Measurements from ENCODE around the gene CABP1. TPM values are rescaled to one million over a fixed set of nuclear protein-coding genes. Genes with fewer than 3 reads are reported as not detected.

The CABP1 gene
- total RNA-seq, 4 donors from 2014 or later = 0.52 to 1.6 (median 0.62) TPM; not detected in 1

- ATAC-seq (peak; percentile 82 to 85), DNase-seq (peak; percentile 97 to 98)
- TF ChIP-seq POLR2A (IDR thresholded peaks at IDR 0.05) (peak; percentile 90 to 96), CTCF (IDR thresholded peaks at IDR 0.05 in 4 of 5, conservative IDR thresholded peaks at IDR 0.05 in 1 of 5) (peak in 2 of 5 experiments; percentile 4 to 32)
- Histone ChIP-seq H3K27ac (peak within 1 kb of the TSS; percentile 86 to 93 (median 90)), H3K4me1 (peaks cover 37 to 49% of the 10 kb centered on the region in 2 donors), H3K36me3 (no peaks in the 10 kb centered on the region), H3K9me3 (no peaks in the 10 kb centered on the region), H3K4me3 (peak within 1 kb of the TSS; percentile 61 to 90 (median 76)), H3K27me3 (no peaks in the 10 kb centered on the region)
- in situ Hi-C loops (cut with MboI; ENCODE audit: low sequenced_read_pairs in 4 of 4) (no loop called here), intact Hi-C loops (cut with DNase I; ENCODE audit: low total_unique reads) (loop anchor here (1.0 to 5.0 kb wide), 6 partner anchors 24 to 218 kb away; partner anchors contain the start of genes ACADS, POP5, SPPL3 and UNC119B)
Observed at GRCh38 chr12:120686690-120687577, 46.5 kb downstream of the CABP1 start, which contains the start of gene MLEC. Gene MLEC (plus strand): TSS chr12:120687149. CDS start chr12:120687297, 148 bp downstream.

GRCh38 chr12:120687578-120688289, 47.3 kb downstream of the CABP1 start:
- H3K4me1 ChIP-seq = peaks cover 45 to 55% of the 10 kb centered on the region in 2 donors
- H3K27ac ChIP-seq = peak overlapping the region; percentile 86 to 93 (median 90)
- peak overlapping the region; percentile 61 to 90 (median 76) for H3K4me3 ChIP-seq
- DNase-seq = no peak
- in situ Hi-C loops (cut with MboI; ENCODE audit: low sequenced_read_pairs in 4 of 4) = no loop called here
- no peaks in the 10 kb centered on the region for H3K36me3 ChIP-seq
- no peak for TF ChIP-seq CTCF (IDR thresholded peaks at IDR 0.05 in 4 of 5, conservative IDR thresholded peaks at IDR 0.05 in 1 of 5)
- no peak for TF ChIP-seq POLR2A (IDR thresholded peaks at IDR 0.05)
- H3K9me3 ChIP-seq = no peaks in the 10 kb centered on the region
- ATAC-seq = no peak
- H3K27me3 ChIP-seq = no peaks in the 10 kb centered on the region
- intact Hi-C loops (cut with DNase I; ENCODE audit: low total_unique reads) = loop anchor here (2.0 to 5.0 kb wide), 5 partner anchors 23 to 217 kb away; partner anchors contain the start of genes ACADS, SPPL3 and UNC119B

- in situ Hi-C loops (cut with MboI; ENCODE audit: low sequenced_read_pairs in 4 of 4) (no loop called here), intact Hi-C loops (cut with DNase I; ENCODE audit: low total_unique reads) (loop anchor here (5.0 kb wide), 1 partner anchor 74 kb away; no protein-coding TSS in a partner anchor)
- DNase-seq (no peak), ATAC-seq (no peak)
- Histone ChIP-seq H3K27ac (peak overlapping the region; percentile 86 to 93 (median 90)), H3K4me1 (peaks cover 53 to 61% of the 10 kb centered on the region in 2 donors), H3K36me3 (no peaks in the 10 kb centered on the region), H3K9me3 (no peaks in the 10 kb centered on the region), H3K27me3 (no peaks in the 10 kb centered on the region), H3K4me3 (peak overlapping the region; percentile 61 to 90 (median 76))
- TF ChIP-seq CTCF (IDR thresholded peaks at IDR 0.05 in 4 of 5, conservative IDR thresholded peaks at IDR 0.05 in 1 of 5) (no peak), POLR2A (IDR thresholded peaks at IDR 0.05) (no peak)
Observed at GRCh38 chr12:120688527-120689071, 48.2 kb downstream of the CABP1 start.

GRCh38 chr12:120689397-120690082, 49.1 kb downstream of the CABP1 start:
- in situ Hi-C loops (cut with MboI; ENCODE audit: low sequenced_read_pairs in 4 of 4) (no loop called here), intact Hi-C loops (cut with DNase I; ENCODE audit: low total_unique reads) (loop anchor here (5.0 kb wide), 1 partner anchor 73 kb away; no protein-coding TSS in a partner anchor)
- Histone ChIP-seq H3K27ac (peak overlapping the region; percentile 86 to 93 (median 90)), H3K27me3 (no peaks in the 10 kb centered on the region), H3K36me3 (peaks cover 0 to 9% of the 10 kb centered on the region in 2 donors), H3K4me1 (peaks cover 58 to 61% of the 10 kb centered on the region in 2 donors), H3K9me3 (no peaks in the 10 kb centered on the region), H3K4me3 (peak overlapping the region; percentile 61 to 90 (median 76))
- ATAC-seq (no peak), DNase-seq (no peak)
- TF ChIP-seq POLR2A (IDR thresholded peaks at IDR 0.05) (no peak), CTCF (IDR thresholded peaks at IDR 0.05 in 4 of 5, conservative IDR thresholded peaks at IDR 0.05 in 1 of 5) (no peak)

All from gastrocnemius medialis (tissue), 4 donors.